ENCODE results near the gene TMEM170A.
A peak's percentile ranks its signal among the peaks of the same experiment; 100 is the strongest.
"Not testable (repeated sequence)": the region's sequence is repeated elsewhere in the genome, so short reads cannot be mapped to it uniquely, and the experiment has no call there.

TMEM170A gene

GRCh38 chr16:75455677-75456076, 8.8 kb downstream of the TMEM170A start:
- no peak for DNase-seq (ENCODE audit: low read depth in 2 of 2)

GRCh38 chr16:75452464-75453190, 11.9 kb downstream of the TMEM170A start:
- no peak for DNase-seq (ENCODE audit: low read depth in 2 of 2)

GRCh38 chr16:75446416-75446815, 18.1 kb downstream of the TMEM170A start:
- DNase-seq (ENCODE audit: low read depth in 2 of 2): no peak

- DNase-seq (ENCODE audit: low read depth in 2 of 2): no peak
Measured at GRCh38 chr16:75445298-75445697, 19.2 kb downstream of the TMEM170A start.

- DNase-seq (ENCODE audit: low read depth in 2 of 2): no peak
Measured at GRCh38 chr16:75443298-75443697, 21.2 kb downstream of the TMEM170A start.

- DNase-seq (ENCODE audit: low read depth in 2 of 2): peak in 1 of 2 donors; percentile 55
Measured at GRCh38 chr16:75433732-75434413, 30.6 kb downstream of the TMEM170A start.

- peak; percentile 92 to 93 for DNase-seq (ENCODE audit: low read depth in 2 of 2)
Measured at GRCh38 chr16:75432828-75433731, 31.4 kb downstream of the TMEM170A start, which contains the start of gene CFDP1. Gene CFDP1, minus strand, starts transcription at chr16:75433503. Its CDS starts 151 bp downstream, at chr16:75433352.

- no peak for DNase-seq (ENCODE audit: low read depth in 2 of 2)
Measured at GRCh38 chr16:75429621-75430403, 34.7 kb downstream of the TMEM170A start.

- DNase-seq (ENCODE audit: low read depth in 2 of 2): not testable (repeated sequence)
Measured at GRCh38 chr16:75426524-75426923, 38.0 kb downstream of the TMEM170A start.

- not testable (repeated sequence) for DNase-seq (ENCODE audit: low read depth in 2 of 2)
Measured at GRCh38 chr16:75424105-75424762, 40.3 kb downstream of the TMEM170A start.

GRCh38 chr16:75423723-75424104, 40.8 kb downstream of the TMEM170A start:
- no peak for DNase-seq (ENCODE audit: low read depth in 2 of 2)

GRCh38 chr16:75421820-75422126, 42.7 kb downstream of the TMEM170A start:
- DNase-seq (ENCODE audit: low read depth in 2 of 2): no peak

- DNase-seq (ENCODE audit: low read depth in 2 of 2): no peak
Measured at GRCh38 chr16:75420987-75421819, 43.3 kb downstream of the TMEM170A start.

GRCh38 chr16:75416904-75417565, 47.5 kb downstream of the TMEM170A start:
- no peak for DNase-seq (ENCODE audit: low read depth in 2 of 2)

- no peak for DNase-seq (ENCODE audit: low read depth in 2 of 2)
Measured at GRCh38 chr16:75415169-75415905, 49.2 kb downstream of the TMEM170A start.

GRCh38 chr16:75413951-75414350, 50.5 kb downstream of the TMEM170A start:
- DNase-seq (ENCODE audit: low read depth in 2 of 2): no peak

- no peak for DNase-seq (ENCODE audit: low read depth in 2 of 2)
Measured at GRCh38 chr16:75406943-75407342, 57.5 kb downstream of the TMEM170A start.

- no peak for DNase-seq (ENCODE audit: low read depth in 2 of 2)
Measured at GRCh38 chr16:75402821-75403475, 61.5 kb downstream of the TMEM170A start.
